ENCODE measurements around the gene LPAR5.

The LPAR5 gene

DNA sequence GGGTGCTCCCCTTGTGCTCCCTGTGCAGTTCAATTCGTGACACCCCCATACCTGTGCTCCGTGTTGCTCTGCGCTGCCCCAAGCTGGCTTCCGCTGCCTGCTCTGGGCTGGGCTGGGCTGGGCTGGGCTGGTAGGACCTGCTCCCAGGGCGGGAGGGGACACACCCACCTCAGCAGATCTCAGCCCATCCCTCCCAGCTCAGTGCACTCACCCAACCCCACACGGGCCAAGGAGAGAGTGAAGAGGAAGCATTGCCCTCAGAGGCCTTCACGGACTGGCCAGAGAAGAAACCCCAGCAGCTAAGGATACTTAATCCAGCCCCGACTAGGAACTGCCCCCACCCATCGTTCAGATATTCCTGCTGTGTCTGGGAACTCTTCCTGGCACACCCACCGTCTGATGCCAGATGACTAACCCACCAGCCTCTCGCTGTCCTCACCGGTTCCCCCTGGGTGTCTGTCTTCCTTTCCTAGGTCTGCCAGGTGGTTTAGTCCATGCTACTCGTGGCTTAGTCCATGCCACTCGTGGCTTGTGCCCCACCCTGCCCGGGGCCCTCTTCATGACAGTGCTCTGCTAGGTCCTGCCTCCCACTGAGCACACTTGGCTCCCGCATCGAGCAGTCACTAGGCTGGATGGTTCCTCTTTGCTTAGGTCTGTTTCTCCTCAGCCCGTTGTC lies at the start of gene LPAR5:
LPAR5 (minus strand) TSS at position 104 of the 676 bp plus-strand sequence. CDS start 14,711 bp downstream, outside the sequence.
- DNase-seq (ENCODE audit: extremely low spot score): no peak
- ChIA-PET POLR2A (interaction anchor here (0.8 to 1.3 kb wide), 3 partner anchors 8 to 53 kb away, joined by 3 to 6 read pairs (median 4); partner anchors contain the start of gene ZNF384), CTCF (interaction anchor here (0.9 to 1.0 kb wide), 2 partner anchors 62 to 65 kb away, joined by 3 read pairs; no protein-coding TSS in a partner anchor)
- TF ChIP-seq, protein P1, sequence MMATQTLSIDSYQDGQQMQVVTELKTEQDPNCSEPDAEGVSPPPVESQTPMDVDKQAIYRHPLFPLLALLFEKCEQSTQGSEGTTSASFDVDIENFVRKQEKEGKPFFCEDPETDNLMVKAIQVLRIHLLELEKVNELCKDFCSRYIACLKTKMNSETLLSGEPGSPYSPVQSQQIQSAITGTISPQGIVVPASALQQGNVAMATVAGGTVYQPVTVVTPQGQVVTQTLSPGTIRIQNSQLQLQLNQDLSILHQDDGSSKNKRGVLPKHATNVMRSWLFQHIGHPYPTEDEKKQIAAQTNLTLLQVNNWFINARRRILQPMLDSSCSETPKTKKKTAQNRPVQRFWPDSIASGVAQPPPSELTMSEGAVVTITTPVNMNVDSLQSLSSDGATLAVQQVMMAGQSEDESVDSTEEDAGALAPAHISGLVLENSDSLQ (IDR thresholded peaks at IDR 0.05): no peak
- TF ChIP-seq ELF4 (IDR thresholded peaks at IDR 0.05): no peak
- no peak for TF ChIP-seq ZNF384 (IDR thresholded peaks at IDR 0.05)
- no peak for TF ChIP-seq FOXK2 (IDR thresholded peaks at IDR 0.05)
- TF ChIP-seq ARNT (IDR thresholded peaks at IDR 0.05): no peak
- TF ChIP-seq SUZ12 (IDR thresholded peaks at IDR 0.05): no peak
- TF ChIP-seq NFRKB (IDR thresholded peaks at IDR 0.05): no peak
- TF ChIP-seq FOXA1 (IDR thresholded peaks at IDR 0.05): no peak
- no peak for TF ChIP-seq CTBP1 (IDR thresholded peaks at IDR 0.05; ENCODE audit: borderline replicate concordance)
- TF ChIP-seq TARDBP (IDR thresholded peaks at IDR 0.05): no peak
- TF ChIP-seq LEF1 (IDR thresholded peaks at IDR 0.05; ENCODE audit: borderline replicate concordance): no peak
- no peak for TF ChIP-seq HDGF (IDR thresholded peaks at IDR 0.05; ENCODE audit: borderline replicate concordance)
- TF ChIP-seq SP1 (IDR thresholded peaks at IDR 0.05): no peak
- no peak for TF ChIP-seq L3MBTL2 (conservative IDR thresholded peaks at IDR 0.05)
- TF ChIP-seq FOXM1 (IDR thresholded peaks at IDR 0.05; ENCODE audit: borderline replicate concordance): no peak
- no peak for TF ChIP-seq BHLHE40 (IDR thresholded peaks at IDR 0.05; ENCODE audit: borderline replicate concordance)

DNA sequence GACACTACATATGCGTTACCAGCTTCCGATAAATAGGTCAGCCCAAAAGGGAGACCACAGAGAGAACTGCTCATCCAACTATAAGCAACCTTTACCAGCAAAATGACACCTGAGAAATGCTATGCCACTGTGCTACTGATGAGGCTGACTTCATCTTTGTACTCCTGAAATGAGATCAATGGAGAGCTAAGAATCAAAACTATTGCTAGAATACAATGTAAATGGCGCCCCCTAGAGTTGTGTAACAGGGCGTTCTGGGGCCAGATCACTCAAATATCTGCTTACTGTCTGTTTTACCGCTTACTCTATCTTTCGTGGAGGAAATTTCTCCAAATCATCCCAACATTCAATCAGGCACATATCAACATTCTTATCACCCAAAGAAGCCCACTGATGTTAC lies 48.9 kb upstream of the LPAR5 start:
- TF ChIP-seq ARNT (IDR thresholded peaks at IDR 0.05) (no peak), ELF4 (IDR thresholded peaks at IDR 0.05) (no peak), TARDBP (IDR thresholded peaks at IDR 0.05) (no peak), BHLHE40 (IDR thresholded peaks at IDR 0.05; ENCODE audit: borderline replicate concordance) (no peak), L3MBTL2 (conservative IDR thresholded peaks at IDR 0.05) (no peak), FOXA1 (IDR thresholded peaks at IDR 0.05) (no peak), CTBP1 (IDR thresholded peaks at IDR 0.05; ENCODE audit: borderline replicate concordance) (no peak), SP1 (IDR thresholded peaks at IDR 0.05) (no peak), SUZ12 (IDR thresholded peaks at IDR 0.05) (no peak), ZNF384 (IDR thresholded peaks at IDR 0.05) (no peak)
- ChIA-PET POLR2A (interaction anchor here (1.0 to 1.3 kb wide), 3 partner anchors 39 to 68 kb away, joined by 3 to 4 read pairs (median 4); partner anchors contain the start of genes COPS7A and MLF2), CTCF (interaction anchor here (0.6 to 1.5 kb wide), 13 partner anchors 12 to 149 kb away, joined by 3 to 14 read pairs (median 5); no protein-coding TSS in a partner anchor)
- peak; percentile 53 for DNase-seq (ENCODE audit: extremely low spot score)

GRCh38 chr12:6676962-6677361 lies 41.2 kb upstream of the LPAR5 start:
- DNase-seq (ENCODE audit: extremely low spot score): no peak
- TF ChIP-seq L3MBTL2 (conservative IDR thresholded peaks at IDR 0.05) (no peak), FOXK2 (IDR thresholded peaks at IDR 0.05) (no peak), LEF1 (IDR thresholded peaks at IDR 0.05; ENCODE audit: borderline replicate concordance) (no peak), FOXM1 (IDR thresholded peaks at IDR 0.05; ENCODE audit: borderline replicate concordance) (no peak), BHLHE40 (IDR thresholded peaks at IDR 0.05; ENCODE audit: borderline replicate concordance) (no peak), SUZ12 (IDR thresholded peaks at IDR 0.05) (no peak), ZNF384 (IDR thresholded peaks at IDR 0.05) (no peak), HDGF (IDR thresholded peaks at IDR 0.05; ENCODE audit: borderline replicate concordance) (no peak), ARNT (IDR thresholded peaks at IDR 0.05) (no peak), CTBP1 (IDR thresholded peaks at IDR 0.05; ENCODE audit: borderline replicate concordance) (no peak), FOXA1 (IDR thresholded peaks at IDR 0.05) (no peak), SP1 (IDR thresholded peaks at IDR 0.05) (no peak), ELF4 (IDR thresholded peaks at IDR 0.05) (no peak), TARDBP (IDR thresholded peaks at IDR 0.05) (no peak), NFRKB (IDR thresholded peaks at IDR 0.05) (no peak)
- TF ChIP-seq, protein P1 (IDR thresholded peaks at IDR 0.05): no peak
- ChIA-PET POLR2A (interaction anchor here (1.7 kb wide), 1 partner anchor 12 kb away, joined by 7 read pairs; the partner anchor contains the start of gene ZNF384), CTCF (no interaction called here)

DNA sequence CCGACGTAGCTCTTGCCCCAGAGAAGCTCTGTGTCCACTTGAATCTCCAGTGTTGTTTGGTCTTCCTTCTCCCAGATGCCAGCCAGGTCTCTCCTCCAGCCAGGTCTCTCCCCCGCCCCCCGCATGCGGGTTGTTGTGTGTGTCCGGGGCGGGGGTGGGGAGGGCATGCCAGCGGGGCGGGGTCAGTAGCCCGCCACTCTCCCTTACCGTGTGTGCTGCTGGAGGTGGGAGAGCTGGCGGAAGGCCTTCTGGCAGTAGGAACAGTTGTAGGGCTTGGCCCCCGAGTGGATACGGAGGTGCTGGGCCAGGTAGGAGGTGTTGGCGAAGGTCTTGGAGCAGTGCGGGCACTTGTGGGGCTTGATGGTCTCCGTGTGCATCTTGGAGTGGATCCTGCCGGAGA lies 36.4 kb upstream of the LPAR5 start:
- POLR2A ChIA-PET: interaction anchor here (0.6 to 1.4 kb wide), 2 partner anchors 17 to 52 kb away, joined by 3 to 8 read pairs; partner anchors contain the start of genes COPS7A and ZNF384
- CTCF ChIA-PET: interaction anchor here (0.7 to 3.1 kb wide), 2 partner anchors 12 to 135 kb away, joined by 3 to 14 read pairs; no protein-coding TSS in a partner anchor
- TF ChIP-seq BHLHE40 (IDR thresholded peaks at IDR 0.05; ENCODE audit: borderline replicate concordance): no peak
- TF ChIP-seq CTBP1 (IDR thresholded peaks at IDR 0.05; ENCODE audit: borderline replicate concordance): no peak
- no peak for TF ChIP-seq NFRKB (IDR thresholded peaks at IDR 0.05)
- no peak for TF ChIP-seq LEF1 (IDR thresholded peaks at IDR 0.05; ENCODE audit: borderline replicate concordance)
- no peak for TF ChIP-seq L3MBTL2 (conservative IDR thresholded peaks at IDR 0.05)
- TF ChIP-seq FOXK2 (IDR thresholded peaks at IDR 0.05): no peak
- TF ChIP-seq ZNF384 (IDR thresholded peaks at IDR 0.05): no peak
- no peak for TF ChIP-seq FOXM1 (IDR thresholded peaks at IDR 0.05; ENCODE audit: borderline replicate concordance)
- no peak for DNase-seq (ENCODE audit: extremely low spot score)

GRCh38 chr12:6667559-6668210 lies 31.9 kb upstream of the LPAR5 start:
- CTCF ChIA-PET: interaction anchor here (0.5 to 1.9 kb wide), 4 partner anchors 17 to 81 kb away, joined by 3 to 8 read pairs (median 5); partner anchors contain the start of gene ACRBP
- no peak for DNase-seq (ENCODE audit: extremely low spot score)
- TF ChIP-seq HDGF (IDR thresholded peaks at IDR 0.05; ENCODE audit: borderline replicate concordance) (no peak), ARNT (IDR thresholded peaks at IDR 0.05) (no peak), CTBP1 (IDR thresholded peaks at IDR 0.05; ENCODE audit: borderline replicate concordance) (no peak), NFRKB (IDR thresholded peaks at IDR 0.05) (no peak), BHLHE40 (IDR thresholded peaks at IDR 0.05; ENCODE audit: borderline replicate concordance) (no peak), L3MBTL2 (conservative IDR thresholded peaks at IDR 0.05) (no peak), FOXM1 (IDR thresholded peaks at IDR 0.05; ENCODE audit: borderline replicate concordance) (no peak)
- POLR2A ChIA-PET: interaction anchor here (6.6 kb wide), 1 partner anchor 22 kb away, joined by 59 read pairs; the partner anchor contains the start of gene ZNF384

Measured in HEK293T (cell line).